Measurements from ENCODE around the gene GHR.

Gene GHR

GRCh38 chr5:42426016-42426415 is 2.8 kb downstream of the GHR start:
- no peaks in the 10 kb centered on the region for H3K36me3 Mint-ChIP-seq
- H3K4me1 Mint-ChIP-seq (ENCODE audit: low read depth): no peaks in the 10 kb centered on the region
- H3K9me3 Mint-ChIP-seq (ENCODE audit: low read depth): no peaks in the 10 kb centered on the region
- no peak overlapping the region for H3K4me3 Mint-ChIP-seq
- no peak overlapping the region for H3K27ac Mint-ChIP-seq
- H3K27me3 Mint-ChIP-seq: peaks cover 6% of the 10 kb centered on the region

GRCh38 chr5:42429694-42430093 is 6.5 kb downstream of the GHR start:
- no peak overlapping the region for H3K4me3 Mint-ChIP-seq

GRCh38 chr5:42434047-42434724 is 10.9 kb downstream of the GHR start:
- Mint-ChIP-seq H3K36me3 (no peaks in the 10 kb centered on the region), H3K27ac (no peak overlapping the region), H3K4me3 (no peak overlapping the region), H3K4me1 (ENCODE audit: low read depth) (no peaks in the 10 kb centered on the region), H3K27me3 (peaks cover 2% of the 10 kb centered on the region), H3K9me3 (ENCODE audit: low read depth) (no peaks in the 10 kb centered on the region)

More at GRCh38 chr5:42429694-42430093, 6.5 kb downstream of the GHR start:
- peaks cover 4% of the 10 kb centered on the region for H3K27me3 Mint-ChIP-seq
- no peaks in the 10 kb centered on the region for H3K4me1 Mint-ChIP-seq (ENCODE audit: low read depth)
- H3K9me3 Mint-ChIP-seq (ENCODE audit: low read depth): no peaks in the 10 kb centered on the region
- no peak overlapping the region for H3K27ac Mint-ChIP-seq
- no peaks in the 10 kb centered on the region for H3K36me3 Mint-ChIP-seq

GRCh38 chr5:42436051-42436450 is 12.8 kb downstream of the GHR start:
- H3K4me3 Mint-ChIP-seq: no peak overlapping the region
- H3K4me1 Mint-ChIP-seq (ENCODE audit: low read depth): no peaks in the 10 kb centered on the region
- no peak overlapping the region for H3K27ac Mint-ChIP-seq
- H3K9me3 Mint-ChIP-seq (ENCODE audit: low read depth): no peaks in the 10 kb centered on the region
- no peaks in the 10 kb centered on the region for H3K36me3 Mint-ChIP-seq
- H3K27me3 Mint-ChIP-seq: peaks cover 2% of the 10 kb centered on the region

GRCh38 chr5:42454216-42454995 is 31.2 kb downstream of the GHR start:
- no peak overlapping the region for H3K27ac Mint-ChIP-seq
- no peaks in the 10 kb centered on the region for H3K4me1 Mint-ChIP-seq (ENCODE audit: low read depth)
- no peaks in the 10 kb centered on the region for H3K36me3 Mint-ChIP-seq
- peaks cover 6% of the 10 kb centered on the region for H3K27me3 Mint-ChIP-seq
- no peak overlapping the region for H3K4me3 Mint-ChIP-seq
- no peaks in the 10 kb centered on the region for H3K9me3 Mint-ChIP-seq (ENCODE audit: low read depth)

GRCh38 chr5:42461033-42461432 is 37.8 kb downstream of the GHR start:
- no peaks in the 10 kb centered on the region for H3K9me3 Mint-ChIP-seq (ENCODE audit: low read depth)
- no peak overlapping the region for H3K27ac Mint-ChIP-seq
- H3K27me3 Mint-ChIP-seq: peaks cover 2% of the 10 kb centered on the region
- H3K4me3 Mint-ChIP-seq: no peak overlapping the region
- H3K36me3 Mint-ChIP-seq: no peaks in the 10 kb centered on the region
- no peaks in the 10 kb centered on the region for H3K4me1 Mint-ChIP-seq (ENCODE audit: low read depth)

DNA sequence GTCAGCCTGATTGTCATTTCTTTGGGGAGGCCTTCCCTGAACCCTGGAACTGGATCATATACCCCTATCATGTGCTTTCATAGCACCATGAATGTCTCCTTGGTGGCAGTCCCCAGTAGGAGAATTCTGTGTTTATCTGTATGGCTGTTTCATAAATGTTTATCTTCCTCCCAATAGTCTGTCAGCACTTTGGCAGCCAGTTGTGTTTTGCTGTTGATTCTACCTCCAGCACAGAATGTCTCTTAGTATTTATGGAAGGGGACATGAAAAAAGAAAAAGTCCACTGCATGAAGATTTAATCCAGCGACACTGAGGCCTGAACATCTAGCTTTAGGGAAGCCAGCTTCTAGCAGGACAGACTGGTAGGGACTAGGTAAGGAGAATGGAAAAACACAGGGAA is 38.3 kb downstream of the GHR start:
- Mint-ChIP-seq H3K4me3 (no peak overlapping the region), H3K9me3 (ENCODE audit: low read depth) (no peaks in the 10 kb centered on the region), H3K4me1 (ENCODE audit: low read depth) (no peaks in the 10 kb centered on the region), H3K27me3 (peaks cover 2% of the 10 kb centered on the region), H3K36me3 (no peaks in the 10 kb centered on the region), H3K27ac (no peak overlapping the region)

DNA sequence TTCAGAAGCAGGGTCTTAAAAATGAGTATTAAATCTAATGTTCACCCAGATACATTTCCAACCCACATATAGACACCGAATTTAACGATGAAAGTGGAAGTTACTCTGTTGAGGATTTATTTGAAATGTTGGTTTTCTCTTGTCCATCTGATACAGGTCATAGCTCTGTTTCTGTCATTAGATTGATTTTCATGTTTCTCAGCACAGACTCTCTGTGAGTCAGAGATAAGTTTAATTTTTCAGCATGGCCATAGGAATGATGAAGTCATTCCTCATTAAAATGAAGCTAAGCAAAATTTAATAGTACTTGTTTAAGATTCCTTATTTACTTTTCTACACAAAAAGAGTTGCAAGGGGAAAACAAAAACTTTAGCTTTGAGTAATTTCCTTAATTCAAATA is 38.8 kb downstream of the GHR start:
- Mint-ChIP-seq H3K9me3 (ENCODE audit: low read depth) (no peaks in the 10 kb centered on the region), H3K4me3 (no peak overlapping the region), H3K36me3 (no peaks in the 10 kb centered on the region), H3K27me3 (no peaks in the 10 kb centered on the region), H3K27ac (no peak overlapping the region), H3K4me1 (ENCODE audit: low read depth) (no peaks in the 10 kb centered on the region)

DNA sequence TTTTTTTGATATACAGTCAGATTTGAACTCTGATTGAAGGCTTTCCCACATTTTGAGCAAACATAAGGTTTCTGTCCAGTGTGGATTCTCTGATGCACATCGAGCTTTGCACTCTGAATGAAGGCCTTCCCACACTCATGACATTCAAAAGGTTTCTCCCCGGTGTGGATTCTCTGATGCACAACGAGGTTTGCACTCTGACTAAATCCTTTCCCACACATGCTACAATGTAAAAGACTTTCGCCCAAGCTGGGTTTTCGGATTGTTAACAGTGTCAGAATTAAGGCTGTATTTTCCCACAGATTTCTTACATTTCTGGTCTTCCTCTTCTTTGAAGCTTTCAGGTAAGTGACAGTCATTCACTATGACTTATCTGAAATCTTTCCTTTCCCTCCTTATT is 44.3 kb downstream of the GHR start:
- Mint-ChIP-seq H3K27me3 (peaks cover 3% of the 10 kb centered on the region), H3K4me3 (no peak overlapping the region), H3K4me1 (ENCODE audit: low read depth) (no peaks in the 10 kb centered on the region), H3K9me3 (ENCODE audit: low read depth) (no peaks in the 10 kb centered on the region), H3K27ac (no peak overlapping the region), H3K36me3 (no peaks in the 10 kb centered on the region)

DNA sequence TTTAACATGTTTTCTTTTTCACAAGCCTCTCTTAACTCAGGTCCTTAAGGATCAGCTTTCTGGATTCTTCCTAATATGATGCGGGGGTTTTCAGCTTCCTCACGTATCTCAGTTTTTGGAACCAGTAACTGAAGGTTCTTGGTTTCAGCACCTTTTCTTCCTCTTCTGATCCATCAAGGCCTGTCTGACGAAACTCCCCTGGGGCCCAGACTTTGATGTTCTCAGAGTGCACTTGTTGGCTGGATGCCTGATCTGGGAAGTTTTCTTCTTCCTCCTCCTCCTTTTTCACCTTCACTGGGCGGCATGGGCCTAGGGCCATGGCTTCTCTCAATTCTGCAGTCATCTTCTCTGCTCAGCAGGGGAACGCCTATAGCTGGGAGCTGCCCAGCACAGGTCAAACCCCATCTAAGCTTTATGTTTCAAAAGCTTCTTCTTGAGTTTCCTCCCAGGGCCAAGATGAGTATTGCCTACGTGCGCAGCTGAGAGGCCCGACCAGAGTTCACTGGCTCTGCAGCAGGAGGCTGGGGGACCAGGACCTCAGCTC is 44.8 kb downstream of the GHR start:
- H3K27me3 Mint-ChIP-seq: peaks cover 3% of the 10 kb centered on the region
- no peak overlapping the region for H3K4me3 Mint-ChIP-seq
- H3K27ac Mint-ChIP-seq: no peak overlapping the region
- no peaks in the 10 kb centered on the region for H3K4me1 Mint-ChIP-seq (ENCODE audit: low read depth)
- no peaks in the 10 kb centered on the region for H3K36me3 Mint-ChIP-seq
- no peaks in the 10 kb centered on the region for H3K9me3 Mint-ChIP-seq (ENCODE audit: low read depth)

DNA sequence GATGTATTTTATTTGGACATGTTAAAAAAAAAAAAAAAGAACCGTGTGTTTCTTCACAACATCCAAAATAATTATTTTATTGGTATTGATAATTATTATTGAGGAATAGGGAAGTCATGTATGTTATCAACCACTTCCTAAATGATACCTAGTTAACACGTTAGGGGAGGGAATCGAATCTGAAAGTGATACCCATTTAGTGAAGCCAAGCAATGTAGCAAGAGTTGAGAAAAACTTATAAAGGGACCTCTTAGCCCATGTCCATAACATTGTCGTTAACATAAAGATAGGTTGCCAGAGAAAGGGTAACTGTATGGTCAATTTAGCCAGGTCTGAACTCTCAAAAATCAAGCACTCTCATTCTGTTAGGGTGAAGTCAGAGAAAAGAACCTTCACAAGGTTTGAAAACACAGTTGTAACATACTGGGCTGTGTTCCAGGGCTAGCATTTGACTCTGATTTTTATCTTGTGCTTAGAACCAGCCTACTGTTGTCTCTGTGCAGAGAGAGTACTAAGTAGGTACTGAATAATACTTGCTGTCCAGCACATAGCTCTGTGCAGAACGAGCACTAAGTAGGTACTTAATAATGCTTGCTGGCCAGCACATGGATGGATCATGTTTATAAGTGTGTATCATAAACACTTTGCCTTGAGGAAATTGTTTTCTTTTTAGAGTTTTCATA is 60.4 kb downstream of the GHR start:
- H3K4me3 Mint-ChIP-seq: no peak overlapping the region
- H3K27ac Mint-ChIP-seq: no peak overlapping the region
- peaks cover 2% of the 10 kb centered on the region for H3K27me3 Mint-ChIP-seq
- H3K36me3 Mint-ChIP-seq: no peaks in the 10 kb centered on the region
- H3K4me1 Mint-ChIP-seq (ENCODE audit: low read depth): no peaks in the 10 kb centered on the region
- no peaks in the 10 kb centered on the region for H3K9me3 Mint-ChIP-seq (ENCODE audit: low read depth)

GRCh38 chr5:42487077-42487476 is 63.8 kb downstream of the GHR start:
- no peaks in the 10 kb centered on the region for H3K36me3 Mint-ChIP-seq

GRCh38 chr5:42487821-42488220 is 64.6 kb downstream of the GHR start:
- H3K27ac Mint-ChIP-seq: no peak overlapping the region
- H3K4me1 Mint-ChIP-seq (ENCODE audit: low read depth): no peaks in the 10 kb centered on the region
- no peaks in the 10 kb centered on the region for H3K9me3 Mint-ChIP-seq (ENCODE audit: low read depth)
- peaks cover 2% of the 10 kb centered on the region for H3K27me3 Mint-ChIP-seq
- no peak overlapping the region for H3K4me3 Mint-ChIP-seq
- H3K36me3 Mint-ChIP-seq: no peaks in the 10 kb centered on the region

More at GRCh38 chr5:42487077-42487476, 63.8 kb downstream of the GHR start:
- Mint-ChIP-seq H3K27ac (no peak overlapping the region), H3K4me3 (no peak overlapping the region), H3K9me3 (ENCODE audit: low read depth) (no peaks in the 10 kb centered on the region), H3K27me3 (peaks cover 2% of the 10 kb centered on the region), H3K4me1 (ENCODE audit: low read depth) (no peaks in the 10 kb centered on the region)

DNA sequence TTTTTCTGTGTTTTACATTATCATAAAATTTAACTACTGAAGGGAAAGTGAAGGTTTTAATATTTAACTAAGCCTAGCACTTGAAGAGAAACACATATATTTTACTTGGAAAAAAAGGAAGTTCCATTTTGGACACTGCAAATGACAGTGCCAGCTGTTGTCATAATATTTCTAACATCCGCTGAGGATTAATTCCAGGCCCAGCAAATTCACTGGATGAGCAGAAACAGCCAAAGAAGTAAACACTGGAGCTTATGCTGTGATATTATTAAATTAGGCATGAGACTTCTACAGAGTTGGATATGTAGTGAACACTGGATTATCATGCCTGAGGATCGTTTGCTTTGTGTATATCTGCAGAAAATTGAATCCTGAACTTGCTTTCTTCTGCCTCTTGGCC is 67.6 kb downstream of the GHR start:
- Mint-ChIP-seq H3K36me3 (no peaks in the 10 kb centered on the region), H3K27me3 (peaks cover 2% of the 10 kb centered on the region), H3K9me3 (ENCODE audit: low read depth) (no peaks in the 10 kb centered on the region), H3K4me3 (no peak overlapping the region), H3K4me1 (ENCODE audit: low read depth) (no peaks in the 10 kb centered on the region), H3K27ac (no peak overlapping the region)

- H3K4me1 Mint-ChIP-seq (ENCODE audit: low read depth): no peaks in the 10 kb centered on the region
- H3K27me3 Mint-ChIP-seq: peaks cover 2% of the 10 kb centered on the region
- H3K27ac Mint-ChIP-seq: no peak overlapping the region
- H3K9me3 Mint-ChIP-seq (ENCODE audit: low read depth): no peaks in the 10 kb centered on the region
- no peak overlapping the region for H3K4me3 Mint-ChIP-seq
- H3K36me3 Mint-ChIP-seq: no peaks in the 10 kb centered on the region
Measured at GRCh38 chr5:42491699-42492098, 68.5 kb downstream of the GHR start.

Data from activated naive CD8-positive, alpha-beta T cell (primary cell).